Mucosa of descending colon (tissue), 3 donors: ENCODE results near the gene UBTF. TPM values are rescaled to one million over a fixed set of nuclear protein-coding genes. Genes with fewer than 3 reads are reported as not detected.
A peak's percentile ranks its signal among the peaks of the same experiment; 100 is the strongest.

Experiments
- ATAC-seq: fragments of 200-7000 bp; cut with Tn5 transposase; one replicate; pipeline ENCODE4 v1.9.1; 2020; ENCODE audit warnings: mild to moderate bottlenecking, moderate library complexity
- DNase-seq, 3 donors: peaks; one replicate each; pipeline ENCODE4 v3.0.0-alpha.2; 2020
- H3K36me3 ChIP-seq: fragments of 200-600 bp; one replicate; pipeline ENCODE4 v1.8.0; 2021; ENCODE audit warnings: low read depth, mild to moderate bottlenecking
- H3K4me1 ChIP-seq: fragments of 200-600 bp; one replicate; pipeline ENCODE4 v1.8.0; 2021; ENCODE audit warnings: low read depth, mild to moderate bottlenecking
- H3K4me3 ChIP-seq: fragments of 200-600 bp; one replicate; pipeline ENCODE4 v1.8.0; 2021; ENCODE audit warnings: mild to moderate bottlenecking
- H3K9me3 ChIP-seq: fragments of 200-600 bp; one replicate; pipeline ENCODE4 v1.8.0; 2021; ENCODE audit warnings: mild to moderate bottlenecking
- CTCF ChIP-seq: fragments of 200-600 bp; IDR thresholded peaks from one replicate; pipeline ENCODE4 v1.8.0; 2022; ENCODE audit warnings: antibody characterized with exemption, mild to moderate bottlenecking
- intact Hi-C, 2 donors: fragments of 100-400 bp; cut with DNase I in 1 of 2; cut with micrococcal nuclease in 1 of 2; formaldehyde crosslinking; loops; one replicate each; pipeline versions ENCODE4 v1.11.0 to v1.11.1; 2022; cut with DNase I, micrococcal nuclease
- total RNA-seq, 3 donors: library from RNA; stranded (reverse); fragmentation: NEBNext Ultra II Directional in 2 of 3; extraction: Animal tissue kit (Norgen Biotek cat#: 25700) in 2 of 3; gene quantifications; one replicate each; pipeline versions ENCODE4 v1.2.1 to v1.2.4, GENCODE V29; 2021 to 2023
- donor health status: DM: no; HTN: no; CAD: no; lungs with moderate emphysema.
- donor health status: DM: no; HTN: no; CAD: no.
- donor health status: DM: no; HTN: yes; CAD: no.

UBTF gene
- total RNA-seq, 3 donors from 2014 or later, result 68.6 to 88.4 (median 73.4) TPM

- DNase-seq (peak in 1 of 3 donors; percentile 57), ATAC-seq (no peak)
- intact Hi-C loops, result no loop called here
These were observed 4.1 kb upstream of the UBTF start for GRCh38 chr17:44223541-44224071.

DNA sequence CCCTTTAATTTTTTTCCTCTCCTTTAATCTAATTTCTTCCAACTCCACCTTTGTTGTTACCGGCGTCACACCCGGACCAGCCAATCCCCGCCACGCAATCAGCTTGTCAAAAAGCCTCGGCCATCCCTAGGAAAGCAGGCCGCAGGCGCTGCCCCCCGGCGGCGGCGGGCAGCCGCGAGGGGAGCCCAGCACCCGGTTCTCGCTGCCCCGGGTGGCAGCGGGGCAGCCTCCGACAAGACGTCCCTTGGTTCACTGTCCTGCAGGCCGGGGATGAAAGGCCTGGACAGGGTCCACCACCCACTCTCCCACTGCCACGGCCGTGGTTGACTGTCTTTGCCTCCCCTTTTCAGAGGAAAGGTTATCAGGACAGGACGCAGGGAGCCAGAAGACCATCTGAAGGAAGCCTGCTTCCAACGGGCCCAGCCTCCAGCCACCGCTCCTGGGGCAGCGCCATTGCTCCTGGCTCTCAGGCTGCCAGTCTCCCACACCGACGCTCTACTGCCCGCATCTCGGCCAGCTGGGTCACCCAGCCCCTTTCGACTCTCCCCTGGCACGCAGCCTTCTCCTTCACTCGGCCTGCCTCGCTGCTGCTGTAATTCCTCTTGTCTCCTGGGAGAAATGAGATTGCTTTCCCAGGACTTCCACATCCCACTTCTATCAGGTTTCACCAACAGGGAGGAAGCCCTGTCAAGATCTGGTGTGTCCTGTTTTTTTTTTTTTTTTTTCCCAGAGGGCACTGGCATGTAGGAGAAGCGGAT is 2.8 kb upstream of the UBTF start:
- peak; percentile 84 to 88 (median 88) for DNase-seq
- Histone ChIP-seq H3K36me3 (no peaks in the 10 kb centered on the region), H3K4me3 (peak overlapping the region; percentile 95), H3K4me1 (peaks cover 28% of the 10 kb centered on the region), H3K9me3 (no peaks in the 10 kb centered on the region)
- intact Hi-C loops, result no loop called here
- TF ChIP-seq CTCF, result no peak
- ATAC-seq, result peak; percentile 12

More at GRCh38 chr17:44223541-44224071, 4.1 kb upstream of the UBTF start:
- no peaks in the 10 kb centered on the region for H3K36me3 ChIP-seq
- H3K9me3 ChIP-seq, result no peaks in the 10 kb centered on the region
- peaks cover 17% of the 10 kb centered on the region for H3K4me1 ChIP-seq
- no peak for TF ChIP-seq CTCF
- no peak overlapping the region for H3K4me3 ChIP-seq

DNA sequence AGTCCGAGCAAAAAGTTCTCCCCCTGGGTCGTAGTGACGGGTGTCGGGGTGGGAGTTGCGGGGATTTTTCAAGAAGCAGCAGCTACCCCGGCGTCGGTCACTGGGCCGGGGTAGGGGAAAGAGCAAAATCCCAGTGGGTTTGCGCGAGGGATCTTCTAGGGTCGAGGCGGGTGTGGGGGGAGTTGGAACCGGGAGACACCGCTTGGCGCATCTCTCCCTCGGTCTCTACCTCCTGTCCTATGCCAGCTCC is 2.3 kb upstream of the UBTF start:
- intact Hi-C loops, result no loop called here

DNA sequence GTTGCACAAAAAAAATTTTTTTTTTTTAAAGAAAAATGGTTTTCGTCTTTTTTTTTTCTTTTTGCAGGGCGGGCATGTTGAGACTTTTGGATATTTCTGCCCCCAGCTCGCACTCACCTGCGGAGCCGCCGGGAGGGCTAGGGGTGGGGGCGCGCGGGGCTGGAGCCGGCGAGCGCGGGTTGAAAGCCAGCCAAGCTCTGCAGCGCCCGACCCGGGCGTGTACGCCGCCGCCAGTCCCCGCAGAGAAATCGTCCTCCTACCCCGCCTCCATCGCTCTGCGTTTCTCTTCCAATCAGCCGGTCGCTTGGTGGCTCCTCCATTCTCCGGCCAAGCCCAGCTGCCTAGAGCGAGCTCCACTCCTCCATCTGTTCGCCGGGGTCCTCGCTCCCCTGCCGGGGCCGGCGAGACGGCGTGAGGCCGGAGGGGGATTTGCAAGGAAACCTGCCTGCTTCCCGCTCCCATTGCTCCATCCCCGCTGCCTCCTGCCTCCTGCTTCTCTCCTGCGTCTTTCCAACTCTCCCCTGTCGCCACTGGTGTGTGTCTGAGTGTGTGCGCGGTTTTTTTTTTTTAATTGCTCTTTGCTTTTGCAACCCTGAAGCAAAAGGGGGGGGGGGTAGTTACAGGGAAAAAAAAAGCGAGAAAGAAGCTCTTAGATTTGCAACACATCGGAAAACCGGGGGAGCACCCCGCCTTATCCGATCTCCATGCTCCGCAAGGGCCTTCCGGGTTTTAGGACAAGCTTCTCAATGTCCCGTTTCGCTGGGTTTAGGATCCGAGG is 1.8 kb upstream of the UBTF start:
- no peak for TF ChIP-seq CTCF
- intact Hi-C loops, result no loop called here

More for the DNA sequence above, 2.3 kb upstream of the UBTF start:
- no peak for TF ChIP-seq CTCF
- ATAC-seq (no peak), DNase-seq (peak in 1 of 3 donors; percentile 67)
- Histone ChIP-seq H3K36me3 (no peaks in the 10 kb centered on the region), H3K9me3 (no peaks in the 10 kb centered on the region), H3K4me1 (peaks cover 29% of the 10 kb centered on the region), H3K4me3 (peak overlapping the region; percentile 95)

GRCh38 chr17:44220213-44221083 is 973 bp upstream of the UBTF start:
- DNase-seq (peak; percentile 53 to 74 (median 72)), ATAC-seq (peak; percentile 13)
- Histone ChIP-seq H3K4me1 (peaks cover 29% of the 10 kb centered on the region), H3K9me3 (no peaks in the 10 kb centered on the region), H3K4me3 (peak overlapping the region; percentile 95), H3K36me3 (no peaks in the 10 kb centered on the region)
- intact Hi-C loops, result no loop called here
- TF ChIP-seq CTCF, result no peak

More for the DNA sequence above, 1.8 kb upstream of the UBTF start:
- DNase-seq (peak; percentile 81 to 85 (median 85)), ATAC-seq (peak; percentile 39)
- no peaks in the 10 kb centered on the region for H3K9me3 ChIP-seq
- H3K4me3 ChIP-seq, result peak overlapping the region; percentile 95
- H3K36me3 ChIP-seq, result no peaks in the 10 kb centered on the region
- H3K4me1 ChIP-seq, result peaks cover 29% of the 10 kb centered on the region
